AG10803 (cell line): ENCODE measurements around the gene GABRB3.

Experiments
- DNase-seq: peaks from one replicate; pipeline ENCODE4 v3.0.0; 2010; ENCODE audit warnings: low read depth
- H3K4me3 ChIP-seq: 2 replicates; pipeline ENCODE4 v1.5.1; 2011; ENCODE audit warnings: mild to moderate bottlenecking, low read length, control low read depth
- TF ChIP-seq, protein P1 (sequence below): conservative IDR thresholded peaks from 2 replicates; pipeline ENCODE4 v1.5.1; 2011; ENCODE audit warnings: mild to moderate bottlenecking, low read length, control low read depth, inconsistent platforms

GABRB3 gene

DNA sequence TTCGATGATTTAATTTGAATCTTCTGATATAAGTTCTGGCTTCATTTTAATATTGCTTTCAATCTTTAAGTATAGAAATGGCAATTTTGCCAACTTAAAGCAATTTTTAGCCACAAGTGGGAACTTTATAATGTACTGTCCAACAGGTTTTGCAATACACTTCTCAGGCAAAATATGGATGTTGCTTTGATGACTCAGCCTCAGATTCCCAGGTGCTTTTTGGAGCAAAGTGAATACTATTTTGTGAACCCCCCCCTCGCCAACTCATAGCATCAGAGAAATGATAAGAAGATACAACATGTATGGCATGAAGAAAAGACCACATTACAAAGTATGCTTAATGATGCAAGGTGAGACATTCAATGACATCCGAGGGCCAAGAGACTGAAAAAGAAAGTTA lies 158.1 kb downstream of the GABRB3 start:
- DNase-seq = no peak
- TF ChIP-seq, protein P1, sequence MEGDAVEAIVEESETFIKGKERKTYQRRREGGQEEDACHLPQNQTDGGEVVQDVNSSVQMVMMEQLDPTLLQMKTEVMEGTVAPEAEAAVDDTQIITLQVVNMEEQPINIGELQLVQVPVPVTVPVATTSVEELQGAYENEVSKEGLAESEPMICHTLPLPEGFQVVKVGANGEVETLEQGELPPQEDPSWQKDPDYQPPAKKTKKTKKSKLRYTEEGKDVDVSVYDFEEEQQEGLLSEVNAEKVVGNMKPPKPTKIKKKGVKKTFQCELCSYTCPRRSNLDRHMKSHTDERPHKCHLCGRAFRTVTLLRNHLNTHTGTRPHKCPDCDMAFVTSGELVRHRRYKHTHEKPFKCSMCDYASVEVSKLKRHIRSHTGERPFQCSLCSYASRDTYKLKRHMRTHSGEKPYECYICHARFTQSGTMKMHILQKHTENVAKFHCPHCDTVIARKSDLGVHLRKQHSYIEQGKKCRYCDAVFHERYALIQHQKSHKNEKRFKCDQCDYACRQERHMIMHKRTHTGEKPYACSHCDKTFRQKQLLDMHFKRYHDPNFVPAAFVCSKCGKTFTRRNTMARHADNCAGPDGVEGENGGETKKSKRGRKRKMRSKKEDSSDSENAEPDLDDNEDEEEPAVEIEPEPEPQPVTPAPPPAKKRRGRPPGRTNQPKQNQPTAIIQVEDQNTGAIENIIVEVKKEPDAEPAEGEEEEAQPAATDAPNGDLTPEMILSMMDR = no peak
- H3K4me3 ChIP-seq = no peak overlapping the region

DNA sequence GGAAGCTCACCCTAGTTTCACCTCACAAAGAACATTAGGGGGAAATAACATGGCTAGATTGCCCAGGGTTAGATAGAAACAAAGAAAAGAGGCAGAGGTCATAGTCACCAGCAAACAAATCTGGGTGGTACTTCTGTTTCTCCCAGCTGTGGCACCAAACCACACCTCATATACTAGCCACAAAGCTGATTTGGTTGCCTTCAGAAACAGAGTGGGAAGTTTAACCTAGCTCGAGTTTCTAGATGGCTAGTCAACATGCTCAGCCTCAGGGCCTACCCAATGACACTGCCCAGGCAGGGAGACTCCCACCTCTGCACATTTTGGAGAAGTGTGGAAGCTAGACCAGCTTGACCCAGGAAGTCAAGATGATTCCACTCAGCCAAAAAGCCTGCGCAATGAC lies 174.2 kb downstream of the GABRB3 start:
- H3K4me3 ChIP-seq = no peak overlapping the region
- TF ChIP-seq, protein P1 = no peak
- no peak for DNase-seq

DNA sequence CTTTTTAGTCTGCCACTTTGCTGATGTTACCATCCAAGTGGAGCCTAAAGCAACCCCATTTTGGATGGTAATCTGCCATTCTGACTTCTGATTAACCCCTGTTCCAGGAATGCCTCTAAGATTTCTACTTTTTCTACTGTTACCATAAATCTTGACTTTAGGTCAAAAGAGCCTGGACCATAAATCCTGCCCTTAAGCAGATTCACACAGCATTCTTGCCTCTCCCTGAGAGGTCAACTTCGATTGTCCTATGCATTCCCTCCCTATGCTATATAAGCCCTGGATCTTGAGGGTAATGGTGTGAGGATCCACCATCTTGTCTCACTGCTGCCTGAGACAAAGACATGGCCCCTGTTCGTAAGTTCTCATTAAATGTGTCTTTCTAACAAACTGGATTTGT lies 177.3 kb downstream of the GABRB3 start:
- TF ChIP-seq, protein P1 = no peak
- DNase-seq = no peak
- no peak overlapping the region for H3K4me3 ChIP-seq

DNA sequence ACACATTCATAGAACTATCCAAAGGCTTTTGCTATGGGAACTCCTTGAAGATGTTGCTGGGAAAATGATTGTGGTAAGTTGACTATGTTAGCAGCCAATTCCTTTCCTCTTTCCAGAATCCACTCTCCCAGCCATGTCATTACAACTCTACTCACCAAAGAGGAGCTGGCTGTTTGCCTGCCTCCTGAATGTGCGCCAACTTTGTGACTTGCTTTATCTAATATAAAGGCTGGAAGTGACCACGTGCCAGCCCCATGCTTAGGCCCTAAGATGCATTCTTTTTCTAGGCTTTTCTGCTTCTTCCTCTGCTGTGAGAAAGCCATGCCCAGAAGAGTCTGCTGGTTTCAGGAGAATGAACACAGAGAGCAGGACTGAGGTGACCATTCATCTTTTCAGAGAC lies 182.2 kb downstream of the GABRB3 start:
- peak; percentile 4 for DNase-seq
- no peak overlapping the region for H3K4me3 ChIP-seq
- TF ChIP-seq, protein P1 = no peak

DNA sequence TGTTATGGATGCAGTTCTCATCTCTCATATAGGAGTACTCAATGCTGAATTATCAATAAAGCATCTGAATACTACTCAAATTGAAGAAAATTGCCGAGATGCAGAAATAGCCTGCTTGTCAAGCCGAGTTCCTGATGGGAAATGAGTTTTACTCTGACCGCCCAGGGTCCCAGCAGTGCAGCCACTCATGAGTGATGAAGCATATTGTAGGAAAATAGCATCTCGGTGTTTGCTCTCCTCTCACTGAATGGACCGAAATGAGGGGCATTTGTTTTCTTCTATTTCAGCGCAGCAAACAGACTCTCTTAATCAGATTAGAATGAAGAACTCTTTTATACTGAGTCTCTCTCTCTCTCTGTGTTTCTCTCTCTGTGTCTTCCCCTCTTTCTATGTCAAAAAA lies 190.0 kb downstream of the GABRB3 start:
- DNase-seq = no peak
- TF ChIP-seq, protein P1 = no peak
- H3K4me3 ChIP-seq = no peak overlapping the region

DNA sequence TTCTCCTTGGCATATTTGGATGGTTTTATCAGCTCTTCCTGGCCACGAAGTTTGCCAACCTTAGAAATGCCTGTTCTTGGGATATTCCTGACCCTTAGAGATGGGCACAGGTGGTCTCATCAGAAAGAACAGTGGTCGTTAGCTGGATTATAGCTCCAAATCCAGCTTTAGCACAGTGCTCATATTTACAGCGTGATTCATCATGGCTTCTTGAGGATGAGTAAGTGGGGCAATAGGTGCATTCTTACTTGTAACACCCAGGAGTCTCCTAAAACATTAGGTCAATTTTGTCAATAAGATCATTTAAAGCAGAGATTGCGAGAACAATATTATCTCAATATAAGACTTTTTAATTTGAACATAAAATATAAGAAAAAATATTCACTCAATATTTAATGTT lies 191.9 kb downstream of the GABRB3 start:
- H3K4me3 ChIP-seq = no peak overlapping the region
- TF ChIP-seq, protein P1 = no peak
- no peak for DNase-seq

DNA sequence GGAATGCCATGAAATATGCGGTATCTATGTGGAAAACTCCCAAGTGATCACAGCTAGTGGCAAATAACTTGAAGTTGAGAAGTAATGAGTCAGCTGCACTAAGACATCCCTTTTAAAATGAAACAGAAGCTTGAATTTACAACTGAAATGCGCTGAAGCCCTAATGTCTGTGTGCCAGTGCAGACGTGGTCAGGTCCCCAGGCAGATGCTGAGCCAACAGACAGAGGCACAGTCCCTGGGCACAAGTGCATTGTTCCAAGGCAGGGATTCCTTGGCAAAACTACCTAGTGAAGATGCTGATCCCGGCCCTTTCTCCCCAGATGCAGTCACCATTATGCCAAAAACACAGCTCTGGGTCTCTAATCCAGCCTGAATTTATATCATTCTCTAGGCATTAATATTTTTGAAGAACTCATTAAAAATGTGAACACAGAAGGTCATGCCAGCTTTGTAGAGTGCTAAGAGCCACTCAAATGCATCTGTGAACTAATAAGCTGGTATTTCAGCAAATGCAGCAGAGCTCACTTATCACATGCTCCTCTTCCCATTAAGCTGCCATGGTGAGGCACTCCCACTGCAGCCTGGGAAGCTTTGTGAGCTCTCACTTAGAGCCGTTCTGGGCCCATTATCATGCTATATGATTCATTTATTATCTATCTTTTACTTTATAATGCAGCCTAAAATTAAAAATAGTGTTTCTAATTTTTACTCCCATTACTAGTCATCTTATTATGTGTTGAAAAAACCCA lies 200.1 kb downstream of the GABRB3 start:
- DNase-seq = no peak
- H3K4me3 ChIP-seq = no peak overlapping the region
- TF ChIP-seq, protein P1 = no peak
